ENCODE results near the gene EVA1A. TPM values are rescaled to one million over a fixed set of nuclear protein-coding genes. Genes with fewer than 3 reads are reported as not detected.
"Not testable (repeated sequence)": the region's sequence is repeated elsewhere in the genome, so short reads cannot be mapped to it uniquely, and the experiment has no call there.

EVA1A gene
- total and polyA plus RNA-seq, 12 donors, result 0.17 to 3.4 (median 0.99) TPM

DNA sequence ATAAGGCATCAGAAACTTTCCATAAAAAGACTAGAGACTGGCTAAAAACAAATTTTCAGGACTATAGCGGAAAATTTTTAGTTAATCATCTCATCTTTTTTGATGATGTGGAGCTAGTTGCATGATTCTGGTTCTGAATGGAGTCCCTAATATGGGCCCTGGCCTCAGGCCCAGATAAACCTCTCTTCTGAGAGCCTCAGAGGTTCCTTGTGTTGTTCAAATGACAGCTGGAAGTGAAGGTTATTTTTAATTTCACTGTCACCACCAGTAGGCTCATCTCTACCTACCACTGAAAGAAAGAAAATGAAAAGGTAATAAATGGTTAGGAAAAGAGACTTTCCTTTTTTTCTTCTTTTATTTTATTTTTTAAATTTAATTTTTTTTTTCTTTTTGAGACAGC, 75.9 kb downstream of the EVA1A start:
- TF ChIP-seq, protein P1, sequence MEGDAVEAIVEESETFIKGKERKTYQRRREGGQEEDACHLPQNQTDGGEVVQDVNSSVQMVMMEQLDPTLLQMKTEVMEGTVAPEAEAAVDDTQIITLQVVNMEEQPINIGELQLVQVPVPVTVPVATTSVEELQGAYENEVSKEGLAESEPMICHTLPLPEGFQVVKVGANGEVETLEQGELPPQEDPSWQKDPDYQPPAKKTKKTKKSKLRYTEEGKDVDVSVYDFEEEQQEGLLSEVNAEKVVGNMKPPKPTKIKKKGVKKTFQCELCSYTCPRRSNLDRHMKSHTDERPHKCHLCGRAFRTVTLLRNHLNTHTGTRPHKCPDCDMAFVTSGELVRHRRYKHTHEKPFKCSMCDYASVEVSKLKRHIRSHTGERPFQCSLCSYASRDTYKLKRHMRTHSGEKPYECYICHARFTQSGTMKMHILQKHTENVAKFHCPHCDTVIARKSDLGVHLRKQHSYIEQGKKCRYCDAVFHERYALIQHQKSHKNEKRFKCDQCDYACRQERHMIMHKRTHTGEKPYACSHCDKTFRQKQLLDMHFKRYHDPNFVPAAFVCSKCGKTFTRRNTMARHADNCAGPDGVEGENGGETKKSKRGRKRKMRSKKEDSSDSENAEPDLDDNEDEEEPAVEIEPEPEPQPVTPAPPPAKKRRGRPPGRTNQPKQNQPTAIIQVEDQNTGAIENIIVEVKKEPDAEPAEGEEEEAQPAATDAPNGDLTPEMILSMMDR (IDR thresholded peaks at IDR 0.05), result no peak
- Histone ChIP-seq H3K27me3 (peaks cover 0 to 16% (median 0%) of the 10 kb centered on the region in 7 donors), H3K4me1 (no peaks in the 10 kb centered on the region), H3K9me3 (no peaks in the 10 kb centered on the region), H3K36me3 (no peaks in the 10 kb centered on the region), H3K4me3 (no peak overlapping the region), H3K27ac (no peak overlapping the region)
- no peak for ATAC-seq
- 95 to 97% methylated on average over 1 of the region's 1 CpG for WGBS, 2 donors
- intact Hi-C loops (cut with DNase I), result no loop called here
- no peak for DNase-seq

DNA sequence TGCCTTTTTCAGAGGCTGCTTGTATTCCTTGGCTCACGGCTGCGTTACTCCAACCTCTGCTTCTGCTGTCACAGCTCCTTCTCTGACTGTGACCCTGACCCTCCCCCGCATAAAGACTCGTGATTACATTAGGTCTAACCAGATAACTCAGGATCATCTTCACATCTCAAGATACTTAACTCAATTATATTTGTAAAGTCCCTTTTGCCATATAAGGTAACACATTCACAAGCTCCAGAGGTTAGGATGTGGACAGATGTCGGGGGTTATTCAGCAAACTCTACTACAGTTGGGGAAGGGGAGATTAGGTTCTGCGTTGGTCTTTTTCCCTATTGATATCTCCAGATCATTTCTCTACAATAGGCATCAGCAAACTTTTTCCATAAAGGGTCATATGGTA, 76.9 kb downstream of the EVA1A start:
- intact Hi-C loops (cut with DNase I), result no loop called here
- H3K27me3 ChIP-seq, result peaks cover 0 to 16% (median 0%) of the 10 kb centered on the region in 7 donors
- H3K4me1 ChIP-seq, result no peaks in the 10 kb centered on the region
- no peak for ATAC-seq
- no peak overlapping the region for H3K4me3 ChIP-seq
- TF ChIP-seq, protein P1 (IDR thresholded peaks at IDR 0.05), result no peak
- no peaks in the 10 kb centered on the region for H3K9me3 ChIP-seq
- H3K36me3 ChIP-seq, result no peaks in the 10 kb centered on the region
- H3K27ac ChIP-seq, result no peak overlapping the region
- WGBS, 2 donors, result 83 to 88% methylated on average over 6 of the region's 6 CpGs
- DNase-seq, result no peak

DNA sequence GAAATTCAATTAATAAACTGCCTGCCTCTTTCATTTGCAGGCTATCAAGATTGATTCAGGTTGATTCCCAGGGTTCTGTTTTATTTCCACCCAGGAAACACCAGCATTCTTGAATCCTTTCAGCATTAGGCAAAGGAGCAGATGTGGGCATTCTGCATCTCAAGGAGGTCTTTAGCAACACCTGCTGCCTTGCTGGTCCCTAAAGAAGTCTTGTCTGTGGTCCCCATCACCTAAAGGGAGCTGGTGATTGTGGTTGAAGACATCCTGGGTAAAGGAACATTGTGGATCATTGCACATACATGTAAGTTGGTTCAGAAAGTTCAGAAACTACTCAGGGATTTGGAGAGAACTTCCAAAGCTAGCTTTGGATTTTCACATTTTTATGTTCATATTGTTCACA, 78.3 kb downstream of the EVA1A start:
- no peaks in the 10 kb centered on the region for H3K9me3 ChIP-seq
- H3K4me3 ChIP-seq, result no peak overlapping the region
- intact Hi-C loops (cut with DNase I), result no loop called here
- TF ChIP-seq, protein P1 (IDR thresholded peaks at IDR 0.05), result no peak
- DNase-seq (no peak), ATAC-seq (no peak)
- no peaks in the 10 kb centered on the region for H3K4me1 ChIP-seq
- H3K36me3 ChIP-seq, result no peaks in the 10 kb centered on the region
- peaks cover 0 to 16% (median 0%) of the 10 kb centered on the region in 7 donors for H3K27me3 ChIP-seq
- no peak overlapping the region for H3K27ac ChIP-seq

DNA sequence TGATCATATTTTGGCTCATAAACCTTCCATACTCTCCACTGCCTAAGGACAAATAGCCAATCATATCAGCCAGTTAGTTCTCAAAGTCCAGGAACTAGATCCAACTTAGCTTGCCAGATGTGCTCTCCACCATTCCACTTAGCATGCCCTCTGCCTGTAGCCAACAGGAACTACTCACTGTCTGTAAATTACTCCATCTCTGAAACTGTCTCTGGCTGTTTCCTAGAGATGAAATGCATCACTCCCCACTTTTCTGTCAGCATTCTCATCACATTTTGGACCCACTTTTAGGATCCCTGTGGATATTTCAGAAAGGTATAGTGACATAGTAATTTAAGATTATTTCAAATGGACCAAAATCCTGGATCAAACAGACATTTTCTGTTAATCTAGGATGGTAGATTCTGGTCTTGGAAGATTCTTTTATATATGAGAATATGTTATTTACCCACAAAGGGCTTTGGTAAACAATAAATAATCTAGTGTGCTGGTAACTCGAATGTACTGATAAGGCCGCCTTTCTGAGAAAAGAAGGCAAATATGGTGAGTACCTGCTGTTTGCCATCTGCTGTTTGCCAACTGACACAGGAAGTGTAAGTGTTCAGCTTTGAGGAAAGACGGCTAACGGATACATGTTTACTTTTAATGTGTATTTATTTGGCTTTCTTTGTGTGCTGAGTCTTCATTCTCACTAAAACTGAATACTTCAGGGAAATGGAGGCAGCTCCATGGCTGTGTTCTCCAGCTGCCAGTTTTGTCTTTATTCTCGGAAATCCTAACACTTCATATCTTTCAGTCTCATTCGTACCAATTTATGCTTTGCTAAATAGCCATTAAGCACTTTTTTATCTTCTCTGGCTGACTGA, 79.5 kb downstream of the EVA1A start:
- no peaks in the 10 kb centered on the region for H3K9me3 ChIP-seq
- peaks cover 0 to 16% (median 0%) of the 10 kb centered on the region in 7 donors for H3K27me3 ChIP-seq
- no peak overlapping the region for H3K4me3 ChIP-seq
- no peak for DNase-seq
- H3K36me3 ChIP-seq, result no peaks in the 10 kb centered on the region
- no peak overlapping the region for H3K27ac ChIP-seq
- TF ChIP-seq, protein P1 (IDR thresholded peaks at IDR 0.05), result no peak
- no peak for ATAC-seq
- 69 to 78% methylated on average over 6 of the region's 6 CpGs for WGBS, 2 donors
- intact Hi-C loops (cut with DNase I), result no loop called here
- peaks cover 0 to 5% (median 0%) of the 10 kb centered on the region in 9 donors for H3K4me1 ChIP-seq

DNA sequence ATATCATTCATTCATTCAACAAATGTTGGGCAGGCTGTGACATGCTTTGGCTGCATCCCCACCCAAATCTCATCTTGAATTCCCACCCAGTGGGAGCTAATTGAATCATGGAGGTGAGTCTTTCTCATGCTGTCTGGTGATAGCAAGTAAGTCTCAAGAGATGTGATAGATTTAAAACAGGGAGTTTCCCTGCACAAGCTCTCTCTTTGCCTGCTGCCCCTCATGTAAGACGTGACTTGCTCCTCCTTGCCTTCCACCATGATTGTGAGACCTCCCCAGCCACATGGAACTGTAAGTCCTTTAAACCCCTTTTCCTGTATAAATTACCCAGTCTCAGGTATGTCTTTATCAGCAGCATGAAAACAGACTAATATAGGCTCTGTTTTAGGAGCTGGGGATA, 83.0 kb downstream of the EVA1A start:
- H3K4me1 ChIP-seq, result peaks cover 0 to 11% (median 0%) of the 10 kb centered on the region in 9 donors
- 89 to 91% methylated on average over 1 of the region's 1 CpG for WGBS, 2 donors
- H3K27ac ChIP-seq; intact Hi-C loops (cut with DNase I); H3K9me3 ChIP-seq; H3K36me3 ChIP-seq; H3K27me3 ChIP-seq; DNase-seq; ATAC-seq; H3K4me3 ChIP-seq: not testable (repeated sequence)

Data from heart right ventricle (tissue), 16 donors.